ENCODE data around the gene GALNT17.
A peak's percentile ranks its signal among the peaks of the same experiment; 100 is the strongest.
"Not testable (repeated sequence)": the region's sequence is repeated elsewhere in the genome, so short reads cannot be mapped to it uniquely, and the experiment has no call there.

Gene GALNT17

DNA sequence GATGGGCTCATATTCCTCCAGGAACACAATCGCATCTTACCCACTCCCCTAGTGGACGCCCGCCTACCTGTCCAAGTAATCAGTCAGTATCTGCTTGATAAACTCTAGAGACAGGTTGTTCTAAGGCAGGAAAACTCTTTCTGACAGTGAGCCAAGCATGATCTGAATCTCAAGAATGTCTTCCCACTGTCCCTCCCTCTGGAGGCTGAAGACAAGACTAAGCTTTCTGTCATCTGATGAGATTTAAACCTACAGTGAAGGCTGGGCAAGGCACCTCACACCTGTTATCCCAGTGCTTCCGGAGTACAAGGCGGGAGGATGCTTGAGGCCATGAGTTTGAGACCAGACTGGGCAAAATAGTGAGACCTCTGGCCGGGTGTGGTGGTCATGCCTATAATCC lies 586.6 kb downstream of the GALNT17 start:
- TF ChIP-seq, protein P1, sequence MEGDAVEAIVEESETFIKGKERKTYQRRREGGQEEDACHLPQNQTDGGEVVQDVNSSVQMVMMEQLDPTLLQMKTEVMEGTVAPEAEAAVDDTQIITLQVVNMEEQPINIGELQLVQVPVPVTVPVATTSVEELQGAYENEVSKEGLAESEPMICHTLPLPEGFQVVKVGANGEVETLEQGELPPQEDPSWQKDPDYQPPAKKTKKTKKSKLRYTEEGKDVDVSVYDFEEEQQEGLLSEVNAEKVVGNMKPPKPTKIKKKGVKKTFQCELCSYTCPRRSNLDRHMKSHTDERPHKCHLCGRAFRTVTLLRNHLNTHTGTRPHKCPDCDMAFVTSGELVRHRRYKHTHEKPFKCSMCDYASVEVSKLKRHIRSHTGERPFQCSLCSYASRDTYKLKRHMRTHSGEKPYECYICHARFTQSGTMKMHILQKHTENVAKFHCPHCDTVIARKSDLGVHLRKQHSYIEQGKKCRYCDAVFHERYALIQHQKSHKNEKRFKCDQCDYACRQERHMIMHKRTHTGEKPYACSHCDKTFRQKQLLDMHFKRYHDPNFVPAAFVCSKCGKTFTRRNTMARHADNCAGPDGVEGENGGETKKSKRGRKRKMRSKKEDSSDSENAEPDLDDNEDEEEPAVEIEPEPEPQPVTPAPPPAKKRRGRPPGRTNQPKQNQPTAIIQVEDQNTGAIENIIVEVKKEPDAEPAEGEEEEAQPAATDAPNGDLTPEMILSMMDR (IDR thresholded peaks at IDR 0.05; ENCODE audit: extremely low read depth, missing control alignments): no peak
- no peak for DNase-seq (ENCODE audit: low spot score)

DNA sequence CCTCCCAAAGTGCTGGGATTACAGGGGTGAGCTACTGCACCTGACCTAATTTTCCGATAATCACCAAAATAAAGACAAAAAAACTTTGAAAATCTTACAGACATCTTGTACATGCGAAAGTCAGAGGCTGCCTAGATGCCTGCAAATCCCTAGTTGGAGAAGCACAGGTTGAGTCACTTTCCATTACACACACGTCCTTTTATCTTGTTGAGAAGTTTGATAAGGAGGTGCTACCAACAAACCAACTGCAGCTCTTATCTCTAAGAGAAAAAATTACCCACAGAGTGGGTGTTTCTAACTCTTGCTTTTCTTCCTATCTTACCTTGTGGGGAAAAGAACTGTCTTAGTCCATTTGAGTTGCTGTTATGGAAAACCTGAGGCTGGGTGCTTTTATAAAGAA lies 589.8 kb downstream of the GALNT17 start:
- TF ChIP-seq, protein P1 (IDR thresholded peaks at IDR 0.05; ENCODE audit: extremely low read depth, missing control alignments): no peak
- no peak for DNase-seq (ENCODE audit: low spot score)

DNA sequence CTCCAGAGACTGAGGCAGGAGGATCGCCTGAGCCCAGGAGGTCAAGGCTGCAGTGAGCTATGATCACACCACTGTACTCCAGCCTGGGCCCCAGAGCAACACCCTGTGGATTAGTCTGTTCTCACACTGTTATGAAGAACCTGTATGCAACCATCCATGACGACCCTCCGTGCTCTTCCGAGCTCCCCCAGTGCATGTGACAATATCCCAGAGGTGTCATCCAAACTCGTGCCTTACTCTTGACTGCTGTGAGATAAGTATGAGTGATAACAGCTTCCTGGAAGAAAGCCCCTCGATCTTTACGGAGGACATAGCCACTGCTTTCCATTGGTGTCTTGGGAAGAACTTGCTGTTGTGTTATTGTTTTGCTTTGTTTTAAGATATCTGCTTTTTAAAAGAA lies 591.9 kb downstream of the GALNT17 start:
- TF ChIP-seq, protein P1 (IDR thresholded peaks at IDR 0.05; ENCODE audit: extremely low read depth, missing control alignments): no peak
- no peak for DNase-seq (ENCODE audit: low spot score)

DNA sequence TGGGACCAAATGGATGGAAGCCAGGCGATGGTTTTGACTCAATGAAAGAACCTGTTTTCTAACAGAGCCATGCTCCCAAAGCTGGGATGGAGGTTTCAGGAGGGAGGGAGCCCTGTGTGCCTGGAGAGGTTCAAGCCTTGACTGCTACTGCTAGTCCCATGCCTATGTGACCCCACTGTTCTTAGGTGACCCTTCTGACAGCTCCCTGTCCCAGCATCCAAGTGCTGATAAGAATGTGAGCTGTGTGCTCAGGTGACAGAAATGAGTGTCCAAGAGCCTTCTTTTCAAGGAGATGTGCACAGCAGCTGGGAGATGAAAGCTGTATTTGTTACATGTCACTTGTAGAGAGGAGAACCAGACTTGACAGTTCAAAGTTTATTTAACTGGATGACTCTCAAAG lies 595.4 kb downstream of the GALNT17 start:
- no peak for DNase-seq (ENCODE audit: low spot score)
- TF ChIP-seq, protein P1 (IDR thresholded peaks at IDR 0.05; ENCODE audit: extremely low read depth, missing control alignments): no peak

DNA sequence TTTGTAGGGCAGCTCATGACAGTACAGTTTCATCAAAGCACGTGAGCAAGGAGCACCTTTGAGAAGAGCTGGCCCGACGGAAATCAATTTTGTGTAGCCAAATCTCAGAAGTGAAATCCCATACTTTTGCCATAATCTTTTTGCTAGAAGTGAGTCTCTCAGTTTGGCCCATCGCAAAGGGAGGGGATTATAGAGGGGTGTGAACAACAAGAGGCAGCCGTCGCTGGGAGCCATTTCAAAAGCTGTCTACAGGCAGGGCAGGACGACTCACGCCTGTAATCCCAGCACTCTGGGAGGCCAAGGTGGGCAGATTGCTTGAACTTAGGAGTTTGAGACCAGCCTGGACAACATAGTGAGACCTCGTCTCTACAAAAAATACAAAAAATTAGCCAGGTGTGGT lies 599.8 kb downstream of the GALNT17 start:
- TF ChIP-seq, protein P1 (IDR thresholded peaks at IDR 0.05; ENCODE audit: extremely low read depth, missing control alignments): no peak
- DNase-seq (ENCODE audit: low spot score): no peak

DNA sequence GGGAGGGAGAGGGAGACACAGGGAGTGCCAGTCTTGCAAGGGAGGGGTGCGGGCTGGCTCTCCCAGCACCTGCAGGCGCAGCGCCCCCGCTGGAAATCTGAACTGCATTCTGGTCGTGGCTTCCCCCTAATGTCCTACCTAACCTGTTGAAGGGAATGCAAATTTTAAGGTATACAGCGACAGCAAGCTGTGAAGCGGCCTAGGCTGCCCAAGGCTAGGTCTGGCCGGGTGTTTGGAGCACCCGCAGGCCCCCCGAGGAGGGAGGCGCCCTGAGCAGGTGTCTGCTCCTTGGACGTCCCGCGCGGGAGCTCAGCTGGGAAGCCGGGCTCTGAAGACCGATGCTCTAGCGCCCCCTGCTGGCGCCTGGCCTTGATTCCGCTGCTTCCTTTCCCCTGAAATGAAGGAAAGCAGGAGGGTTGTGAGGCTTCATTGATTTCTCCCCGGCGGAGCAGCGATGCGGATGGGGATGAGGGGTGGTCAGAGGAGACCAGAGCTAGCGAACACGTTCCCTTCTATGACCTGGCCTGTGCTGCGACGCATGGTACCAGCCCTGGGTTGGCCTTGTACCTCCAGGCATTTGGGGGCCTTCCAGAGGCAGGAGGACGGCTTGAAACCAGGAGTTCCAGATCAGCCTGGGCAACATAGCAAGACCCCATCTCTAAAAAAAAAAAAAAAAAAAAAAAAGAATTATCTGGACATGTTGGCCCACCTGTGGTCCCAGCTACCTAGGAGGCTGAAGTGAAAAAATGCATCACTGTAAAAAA lies 601.3 kb downstream of the GALNT17 start:
- peak; percentile 76 for DNase-seq (ENCODE audit: low spot score)
- TF ChIP-seq, protein P1 (IDR thresholded peaks at IDR 0.05; ENCODE audit: extremely low read depth, missing control alignments): peak; percentile 80

DNA sequence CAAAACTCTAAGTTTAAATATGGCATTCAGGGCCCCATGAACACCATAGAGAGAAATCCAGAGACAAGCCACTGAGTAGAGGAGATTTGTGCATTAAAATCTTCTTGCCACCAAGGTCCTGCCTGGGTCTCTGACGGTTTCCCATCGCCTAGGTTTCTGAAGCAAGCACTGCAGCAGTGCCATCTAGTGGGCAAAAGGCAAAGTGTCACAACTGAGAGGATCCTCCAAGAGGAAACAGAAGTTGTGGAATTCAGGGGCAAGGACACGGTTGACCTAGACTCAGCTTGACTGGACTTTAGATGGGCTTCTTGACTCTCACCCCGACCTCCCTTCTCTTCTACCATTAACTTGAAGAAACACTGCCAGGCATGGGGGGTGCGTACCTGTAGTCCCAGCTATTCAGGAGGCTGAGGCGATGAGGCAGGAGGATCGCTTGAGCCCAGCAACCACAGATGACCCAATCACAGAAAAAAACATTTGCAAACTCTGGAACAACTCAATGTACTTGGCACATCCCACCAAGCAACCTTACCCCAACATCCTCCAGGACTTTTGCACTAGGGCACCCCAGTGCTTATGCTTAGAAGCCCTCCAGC lies 604.1 kb downstream of the GALNT17 start:
- TF ChIP-seq, protein P1 (IDR thresholded peaks at IDR 0.05; ENCODE audit: extremely low read depth, missing control alignments): peak; percentile 83
- peak; percentile 66 for DNase-seq (ENCODE audit: low spot score)

DNA sequence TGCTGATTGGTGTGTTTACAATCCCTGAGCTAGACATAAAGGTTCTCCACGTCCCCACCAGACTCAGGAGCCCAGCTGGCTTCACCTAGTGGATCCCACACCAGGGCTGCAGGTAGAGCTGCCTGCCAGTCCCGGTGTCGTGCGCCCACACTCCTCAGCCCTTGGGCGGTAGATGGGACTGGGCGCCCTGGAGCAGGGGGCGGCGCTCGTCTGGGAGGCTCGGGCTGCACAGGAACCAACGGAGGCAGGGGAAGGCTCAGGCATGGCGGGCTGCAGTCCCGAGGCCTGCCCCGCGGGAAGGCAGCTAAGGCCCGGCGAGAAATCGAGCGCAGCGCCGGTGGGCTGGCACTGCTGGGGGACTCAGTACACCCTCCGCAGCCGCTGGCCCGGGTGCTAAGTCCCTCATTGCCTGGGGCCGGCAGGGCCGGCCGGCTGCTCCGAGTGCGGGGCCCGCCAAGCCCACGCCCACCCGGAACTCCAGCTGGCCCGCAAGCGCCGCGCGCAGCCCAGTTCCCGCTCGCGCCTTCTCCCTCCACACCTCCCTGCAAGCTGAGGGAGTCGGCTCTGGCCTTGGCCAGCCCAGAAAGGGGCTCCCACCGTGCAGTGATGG lies 606.1 kb downstream of the GALNT17 start:
- DNase-seq (ENCODE audit: low spot score): not testable (repeated sequence)

Measured in GM20000 (cell line).